IMR-90 (cell line): Measurements from ENCODE around the gene MLH3.

ENCODE experiments used
- BHLHE40 ChIP-seq: fragments of 150-350 bp; IDR thresholded peaks from 2 replicates; pipeline ENCODE4 v1.6.1; 2016; ENCODE audit warnings: mild to moderate bottlenecking, low read depth, low read length
- CEBPB ChIP-seq: IDR thresholded peaks from 2 replicates; pipeline ENCODE4 v1.6.1; 2012; ENCODE audit warnings: low read depth, low read length, improper control_type of control experiment
- CTCF ChIP-seq: conservative IDR thresholded peaks from 2 replicates; pipeline ENCODE4 v1.5.1; 2012; ENCODE audit warnings: mild to moderate bottlenecking, low read depth, low read length, improper control_type of control experiment
- MAZ ChIP-seq: IDR thresholded peaks from 2 replicates; pipeline ENCODE4 v1.6.1; 2012; ENCODE audit warnings: low read depth, mild to moderate bottlenecking, low read length, improper control_type of control experiment, moderate library complexity, borderline replicate concordance
- POLR2A ChIP-seq: IDR thresholded peaks from 2 replicates; pipeline ENCODE4 v1.6.1; 2012; ENCODE audit warnings: mild to moderate bottlenecking, low read depth, low read length
- RAD21 ChIP-seq: IDR thresholded peaks from 2 replicates; pipeline ENCODE4 v1.6.1; 2012; ENCODE audit warnings: low read length, improper control_type of control experiment
- RFX5 ChIP-seq: IDR thresholded peaks from 2 replicates; pipeline ENCODE4 v1.8.0; 2012; ENCODE audit warnings: low read depth, mild to moderate bottlenecking, low read length, moderate library complexity
- TF ChIP-seq, protein P1 (sequence below): fragments of 150-350 bp; IDR thresholded peaks from 2 replicates; pipeline ENCODE4 v1.6.1; 2017; ENCODE audit warnings: mild to moderate bottlenecking, antibody characterized with exemption, low read length, low read depth

DNA sequence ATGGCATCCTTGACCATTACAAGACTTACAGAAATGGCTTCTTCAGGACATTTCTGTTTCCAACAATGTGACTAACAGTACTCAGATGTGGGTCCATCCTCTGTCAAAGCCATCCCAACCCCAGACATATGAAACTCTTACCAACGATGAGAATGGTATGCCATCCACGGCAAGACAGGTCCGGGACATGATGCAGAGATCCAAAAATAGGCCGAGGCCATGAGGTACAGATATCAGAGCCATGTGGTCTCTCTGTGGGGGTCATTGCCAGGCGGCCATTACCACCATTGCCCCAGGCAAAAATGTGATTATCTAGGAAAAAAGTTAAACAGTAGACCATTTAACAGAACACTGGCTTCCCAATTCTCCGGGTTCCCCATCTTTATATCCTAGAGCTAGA is 45.7 kb upstream of the MLH3 start:
- no peak for TF ChIP-seq CTCF
- no peak for TF ChIP-seq RFX5
- TF ChIP-seq MAZ: no peak
- TF ChIP-seq, protein P1, sequence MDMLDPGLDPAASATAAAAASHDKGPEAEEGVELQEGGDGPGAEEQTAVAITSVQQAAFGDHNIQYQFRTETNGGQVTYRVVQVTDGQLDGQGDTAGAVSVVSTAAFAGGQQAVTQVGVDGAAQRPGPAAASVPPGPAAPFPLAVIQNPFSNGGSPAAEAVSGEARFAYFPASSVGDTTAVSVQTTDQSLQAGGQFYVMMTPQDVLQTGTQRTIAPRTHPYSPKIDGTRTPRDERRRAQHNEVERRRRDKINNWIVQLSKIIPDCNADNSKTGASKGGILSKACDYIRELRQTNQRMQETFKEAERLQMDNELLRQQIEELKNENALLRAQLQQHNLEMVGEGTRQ: no peak
- no peak for TF ChIP-seq POLR2A
- no peak for TF ChIP-seq BHLHE40
- no peak for TF ChIP-seq RAD21
- no peak for TF ChIP-seq CEBPB
